ENCODE measurements around the gene ZWINT. TPM values are rescaled to one million over a fixed set of nuclear protein-coding genes. Genes with fewer than 3 reads are reported as not detected.

Gene ZWINT
- total RNA-seq, 1 donor from 2014 or later, result 23.1 TPM

GRCh38 chr10:56341612-56342011 is 19.4 kb downstream of the ZWINT start:
- no peak for TF ChIP-seq CTCF (IDR thresholded peaks at IDR 0.05; ENCODE audit: unreplicated experiment)
- Mint-ChIP-seq H3K27ac (no peak overlapping the region), H3K27me3 (ENCODE audit: low read depth) (no peaks in the 10 kb centered on the region), H3K36me3 (peaks cover 5% of the 10 kb centered on the region), H3K4me1 (no peaks in the 10 kb centered on the region), H3K9me3 (peaks cover 28% of the 10 kb centered on the region), H3K4me3 (no peak overlapping the region)
- DNase-seq (ENCODE audit: low spot score in 2 of 2, unreplicated experiment in 2 of 2), result no peak

GRCh38 chr10:56329961-56330360 is 31.1 kb downstream of the ZWINT start:
- no peaks in the 10 kb centered on the region for H3K36me3 Mint-ChIP-seq
- H3K9me3 Mint-ChIP-seq, result peaks cover 11% of the 10 kb centered on the region
- peaks cover 7% of the 10 kb centered on the region for H3K27me3 Mint-ChIP-seq (ENCODE audit: low read depth)
- TF ChIP-seq CTCF (IDR thresholded peaks at IDR 0.05; ENCODE audit: unreplicated experiment), result no peak
- no peak for DNase-seq (ENCODE audit: low spot score in 2 of 2, unreplicated experiment in 2 of 2)
- H3K27ac Mint-ChIP-seq, result no peak overlapping the region
- no peak overlapping the region for H3K4me3 Mint-ChIP-seq
- no peaks in the 10 kb centered on the region for H3K4me1 Mint-ChIP-seq

- no peaks in the 10 kb centered on the region for H3K9me3 Mint-ChIP-seq
- no peaks in the 10 kb centered on the region for H3K36me3 Mint-ChIP-seq
- H3K4me3 Mint-ChIP-seq, result no peak overlapping the region
- H3K27ac Mint-ChIP-seq, result no peak overlapping the region
- no peak for TF ChIP-seq CTCF (IDR thresholded peaks at IDR 0.05; ENCODE audit: unreplicated experiment)
- DNase-seq (ENCODE audit: low spot score in 2 of 2, unreplicated experiment in 2 of 2), result no peak
- no peaks in the 10 kb centered on the region for H3K4me1 Mint-ChIP-seq
- peaks cover 13% of the 10 kb centered on the region for H3K27me3 Mint-ChIP-seq (ENCODE audit: low read depth)
Measured at GRCh38 chr10:56327118-56327517, 33.9 kb downstream of the ZWINT start.

- no peak for DNase-seq (ENCODE audit: low spot score in 2 of 2, unreplicated experiment in 2 of 2)
- TF ChIP-seq CTCF (IDR thresholded peaks at IDR 0.05; ENCODE audit: unreplicated experiment), result no peak
- no peak overlapping the region for H3K4me3 Mint-ChIP-seq
- no peaks in the 10 kb centered on the region for H3K4me1 Mint-ChIP-seq
- H3K36me3 Mint-ChIP-seq, result no peaks in the 10 kb centered on the region
- peaks cover 6% of the 10 kb centered on the region for H3K27me3 Mint-ChIP-seq (ENCODE audit: low read depth)
- H3K9me3 Mint-ChIP-seq, result peaks cover 12% of the 10 kb centered on the region
- no peak overlapping the region for H3K27ac Mint-ChIP-seq
Measured at GRCh38 chr10:56319386-56319785, 41.7 kb downstream of the ZWINT start.

- TF ChIP-seq CTCF (IDR thresholded peaks at IDR 0.05; ENCODE audit: unreplicated experiment), result no peak
- no peak overlapping the region for H3K4me3 Mint-ChIP-seq
- no peak overlapping the region for H3K27ac Mint-ChIP-seq
- H3K9me3 Mint-ChIP-seq, result peaks cover 12% of the 10 kb centered on the region
- no peak for DNase-seq (ENCODE audit: low spot score in 2 of 2, unreplicated experiment in 2 of 2)
- H3K4me1 Mint-ChIP-seq, result no peaks in the 10 kb centered on the region
- no peaks in the 10 kb centered on the region for H3K36me3 Mint-ChIP-seq
- peaks cover 6% of the 10 kb centered on the region for H3K27me3 Mint-ChIP-seq (ENCODE audit: low read depth)
Measured at GRCh38 chr10:56318816-56319215, 42.2 kb downstream of the ZWINT start.

- Mint-ChIP-seq H3K9me3 (peaks cover 12% of the 10 kb centered on the region), H3K4me1 (no peaks in the 10 kb centered on the region), H3K36me3 (no peaks in the 10 kb centered on the region), H3K27me3 (ENCODE audit: low read depth) (peaks cover 2% of the 10 kb centered on the region), H3K4me3 (no peak overlapping the region), H3K27ac (no peak overlapping the region)
- DNase-seq (ENCODE audit: low spot score in 2 of 2, unreplicated experiment in 2 of 2), result no peak
- TF ChIP-seq CTCF (IDR thresholded peaks at IDR 0.05; ENCODE audit: unreplicated experiment), result no peak
Measured at GRCh38 chr10:56317603-56318002, 43.5 kb downstream of the ZWINT start.
